GM23248 (cell line): ENCODE data around the gene ELMOD1. TPM values are rescaled to one million over a fixed set of nuclear protein-coding genes. Genes with fewer than 3 reads are reported as not detected.

Source experiments
- DNase-seq: peaks from one replicate; pipeline ENCODE4 v3.0.0-alpha.2; 2015
- H2AFZ ChIP-seq: fragments of 200-600 bp; sonication (generic); 2 replicates; pipeline ENCODE4 v1.6.1; 2016; ENCODE audit warnings: antibody characterized with exemption
- H3F3A ChIP-seq: fragments of 200-600 bp; sonication (generic); 2 replicates; pipeline ENCODE4 v1.6.1; 2016; ENCODE audit warnings: mild to moderate bottlenecking, antibody characterized with exemption, mixed run types; ENCODE audit not compliant: insufficient read depth
- H3K27ac ChIP-seq: fragments of 200-600 bp; sonication (generic); 2 replicates; pipeline ENCODE4 v1.5.1; 2016; ENCODE audit warnings: mild to moderate bottlenecking
- H3K27me3 ChIP-seq: fragments of 200-600 bp; sonication (generic); replicated peaks from 2 replicates; pipeline ENCODE4 v1.6.1; 2016; ENCODE audit warnings: mild to moderate bottlenecking; ENCODE audit not compliant: insufficient read depth
- H3K36me3 ChIP-seq: fragments of 200-600 bp; sonication (generic); 2 replicates; pipeline ENCODE4 v1.6.1; 2016; ENCODE audit warnings: low read depth, mild to moderate bottlenecking
- H3K4me1 ChIP-seq: fragments of 200-600 bp; sonication (generic); 2 replicates; pipeline ENCODE4 v1.6.1; 2016; ENCODE audit warnings: mild to moderate bottlenecking; ENCODE audit not compliant: insufficient read depth
- H3K4me2 ChIP-seq: fragments of 200-600 bp; sonication (generic); one replicate; pipeline ENCODE4 v1.6.1; 2016; ENCODE audit warnings: mild to moderate bottlenecking; ENCODE audit not compliant: unreplicated experiment
- H3K4me3 ChIP-seq: fragments of 200-600 bp; sonication (generic); 2 replicates; pipeline ENCODE4 v1.5.1; 2016; ENCODE audit warnings: mild to moderate bottlenecking
- H3K79me2 ChIP-seq: fragments of 200-600 bp; sonication (generic); 2 replicates; pipeline ENCODE4 v1.6.1; 2016; ENCODE audit warnings: mild to moderate bottlenecking; ENCODE audit not compliant: insufficient read depth
- H3K9ac ChIP-seq: fragments of 200-600 bp; sonication (generic); 2 replicates; pipeline ENCODE4 v1.6.1; 2016; ENCODE audit warnings: mild to moderate bottlenecking
- H3K9me2 ChIP-seq: fragments of 200-600 bp; sonication (generic); 2 replicates; pipeline ENCODE4 v1.6.1; 2016; ENCODE audit warnings: mixed run types, mild to moderate bottlenecking, moderate library complexity; ENCODE audit not compliant: insufficient read depth
- H3K9me3 ChIP-seq: fragments of 200-600 bp; sonication (generic); one replicate; pipeline ENCODE4 v1.6.1; 2017; ENCODE audit warnings: low read depth
- H4K20me1 ChIP-seq: fragments of 200-600 bp; sonication (generic); 2 replicates; pipeline ENCODE4 v1.6.0; 2016; ENCODE audit not compliant: insufficient read depth
- EZH2 ChIP-seq: fragments of 200-600 bp; sonication (generic); IDR thresholded peaks from 2 replicates; pipeline ENCODE4 v1.6.1; 2018; ENCODE audit warnings: antibody characterized with exemption, mild to moderate bottlenecking; ENCODE audit not compliant: insufficient read depth, poor library complexity, severe bottlenecking
- EZH2phosphoT487 ChIP-seq: fragments of 200-600 bp; sonication (generic); IDR thresholded peaks from 2 replicates; pipeline ENCODE4 v1.6.1; 2018; ENCODE audit warnings: antibody characterized with exemption, moderate library complexity, mild to moderate bottlenecking, low read depth; ENCODE audit not compliant: insufficient read depth
- WGBS, 2 experiments: methylation state at CpG; one replicate each; pipeline ENCODE4 v1.1.6; 2015 to 2017; ENCODE audit warnings: low lambda C conversion rate in 2 of 2, low coverage in 1 of 2; ENCODE audit errors: missing lambda C conversion rate in 2 of 2; 5-methylcytosine and 5-hydroxymethylcytosine counted together
- in situ Hi-C: fragments of 300-500 bp; cut with MboI; formaldehyde crosslinking; loops from 2 replicates; pipeline ENCODE4 v1.15.0; 2020
- polyA plus RNA-seq: library from polyadenylated mRNA; unstranded; fragments of >200 nt; fragmentation: Nextera tagmentation; extraction: Ambion mirVana; gene quantifications from 2 replicates; pipeline ENCODE4 v1.2.1, GENCODE V29; 2016
- total RNA-seq: library from RNA; depleted of rRNA; stranded (reverse); fragments of >200 nt; shearing (Covaris generic); gene quantifications from 2 replicates; pipeline ENCODE4 v1.2.3, GENCODE V29; 2014

The ELMOD1 gene
- total and polyA plus RNA-seq, 2 experiments from 2014 or later = 0.51 TPM; not detected in 1

- Histone ChIP-seq H3K27ac (no peak overlapping the region), H2AFZ (no peak overlapping the region), H4K20me1 (no peaks in the 10 kb centered on the region), H3K9me3 (no peaks in the 10 kb centered on the region), H3K4me1 (no peaks in the 10 kb centered on the region), H3K79me2 (no peaks in the 10 kb centered on the region), H3K9ac (no peak overlapping the region), H3K9me2 (no peaks in the 10 kb centered on the region), H3K36me3 (no peaks in the 10 kb centered on the region), H3K4me2 (no peak overlapping the region), H3K27me3 (peaks cover 5% of the 10 kb centered on the region; the same call in 1 of the 2 replicates), H3F3A (no peaks in the 10 kb centered on the region), H3K4me3 (no peak overlapping the region)
- WGBS, 2 experiments = 77 to 80% methylated on average over 6 of the region's 6 CpGs
- in situ Hi-C loops = no loop called here
- TF ChIP-seq EZH2phosphoT487 (no peak), EZH2 (no peak)
- DNase-seq = no peak
Observed at GRCh38 chr11:107678632-107678971, 87.7 kb downstream of the ELMOD1 start.

GRCh38 chr11:107679255-107680024 is 88.5 kb downstream of the ELMOD1 start:
- no peaks in the 10 kb centered on the region for H3K79me2 ChIP-seq
- no peaks in the 10 kb centered on the region for H4K20me1 ChIP-seq
- no peaks in the 10 kb centered on the region for H3K4me1 ChIP-seq
- H3K27me3 ChIP-seq = peaks cover 5% of the 10 kb centered on the region; the same call in 1 of the 2 replicates
- DNase-seq = no peak
- H3K27ac ChIP-seq = no peak overlapping the region
- no peak overlapping the region for H3K4me2 ChIP-seq
- in situ Hi-C loops = no loop called here
- no peaks in the 10 kb centered on the region for H3K36me3 ChIP-seq
- no peak overlapping the region for H3K4me3 ChIP-seq
- 43 to 51% methylated on average over 4 of the region's 4 CpGs for WGBS, 2 experiments
- no peaks in the 10 kb centered on the region for H3K9me3 ChIP-seq
- H3K9ac ChIP-seq = no peak overlapping the region
- no peak for TF ChIP-seq EZH2phosphoT487
- TF ChIP-seq EZH2 = no peak
- H3F3A ChIP-seq = no peaks in the 10 kb centered on the region
- no peaks in the 10 kb centered on the region for H3K9me2 ChIP-seq
- no peak overlapping the region for H2AFZ ChIP-seq

GRCh38 chr11:107682171-107682570 is 91.2 kb downstream of the ELMOD1 start:
- 67 to 70% methylated on average over 4 of the region's 4 CpGs for WGBS, 2 experiments
- in situ Hi-C loops = no loop called here
- H3K27ac ChIP-seq = no peak overlapping the region
- no peaks in the 10 kb centered on the region for H3K79me2 ChIP-seq
- H3K4me2 ChIP-seq = no peak overlapping the region
- H3K27me3 ChIP-seq = no peaks in the 10 kb centered on the region; the same call in 1 of the 2 replicates
- no peaks in the 10 kb centered on the region for H4K20me1 ChIP-seq
- no peak for DNase-seq
- no peak overlapping the region for H3K4me3 ChIP-seq
- H3F3A ChIP-seq = no peaks in the 10 kb centered on the region
- no peaks in the 10 kb centered on the region for H3K4me1 ChIP-seq
- H3K9ac ChIP-seq = no peak overlapping the region
- no peak for TF ChIP-seq EZH2
- TF ChIP-seq EZH2phosphoT487 = no peak
- H3K9me2 ChIP-seq = no peaks in the 10 kb centered on the region
- no peak overlapping the region for H2AFZ ChIP-seq
- H3K36me3 ChIP-seq = no peaks in the 10 kb centered on the region
- H3K9me3 ChIP-seq = no peaks in the 10 kb centered on the region

- 54 to 62% methylated on average over 5 of the region's 5 CpGs for WGBS, 2 experiments
- no peak for DNase-seq
- no peaks in the 10 kb centered on the region for H3K36me3 ChIP-seq
- no peaks in the 10 kb centered on the region for H3K9me2 ChIP-seq
- no peaks in the 10 kb centered on the region for H3K4me1 ChIP-seq
- H2AFZ ChIP-seq = no peak overlapping the region
- H3K27ac ChIP-seq = no peak overlapping the region
- no peak for TF ChIP-seq EZH2phosphoT487
- no peak for TF ChIP-seq EZH2
- no peak overlapping the region for H3K4me3 ChIP-seq
- no peaks in the 10 kb centered on the region for H4K20me1 ChIP-seq
- no peak overlapping the region for H3K9ac ChIP-seq
- no peaks in the 10 kb centered on the region for H3K79me2 ChIP-seq
- in situ Hi-C loops = no loop called here
- H3F3A ChIP-seq = no peaks in the 10 kb centered on the region
- H3K27me3 ChIP-seq = no peaks in the 10 kb centered on the region; the same call in 1 of the 2 replicates
- no peaks in the 10 kb centered on the region for H3K9me3 ChIP-seq
- H3K4me2 ChIP-seq = no peak overlapping the region
Observed at GRCh38 chr11:107682572-107682971, 91.6 kb downstream of the ELMOD1 start.
